Ishikawa (cell line): ENCODE results near the gene CYB5RL.

ENCODE experiments used
- CEBPB ChIP-seq: IDR thresholded peaks from 2 replicates; pipeline ENCODE4 v1.6.1; 2012
- EP300 ChIP-seq: IDR thresholded peaks from 2 replicates; pipeline ENCODE4 v1.6.1; 2012; ENCODE audit warnings: borderline replicate concordance
- FOXM1 ChIP-seq: IDR thresholded peaks from 2 replicates; pipeline ENCODE4 v1.6.1; 2012; ENCODE audit warnings: low read depth, borderline replicate concordance
- NFIC ChIP-seq: IDR thresholded peaks from 2 replicates; pipeline ENCODE4 v1.6.1; 2012
- RAD21 ChIP-seq: IDR thresholded peaks from 2 replicates; pipeline ENCODE4 v1.6.1; 2012; ENCODE audit warnings: low read depth
- TAF1 ChIP-seq: IDR thresholded peaks from 2 replicates; pipeline ENCODE4 v1.6.1; 2012; ENCODE audit warnings: low read depth, mild to moderate bottlenecking
- TCF12 ChIP-seq: IDR thresholded peaks from 2 replicates; pipeline ENCODE4 v1.6.1; 2012; ENCODE audit warnings: low read depth
- YY1 ChIP-seq: IDR thresholded peaks from 2 replicates; pipeline ENCODE4 v1.6.1; 2012; ENCODE audit warnings: low read depth
- ZBTB7A ChIP-seq: IDR thresholded peaks from 2 replicates; pipeline ENCODE4 v1.6.1; 2012; ENCODE audit warnings: low read depth
- TF ChIP-seq, protein P1 (sequence below): IDR thresholded peaks from 2 replicates; pipeline ENCODE4 v1.6.1; 2012; ENCODE audit warnings: low read depth, mild to moderate bottlenecking

GRCh38 chr1:54246116-54246721, 46.4 kb upstream of the CYB5RL start:
- TF ChIP-seq FOXM1 (no peak), RAD21 (no peak), EP300 (no peak), TAF1 (no peak), CEBPB (no peak), ZBTB7A (no peak), TCF12 (no peak), YY1 (no peak), NFIC (no peak)
- TF ChIP-seq, protein P1, sequence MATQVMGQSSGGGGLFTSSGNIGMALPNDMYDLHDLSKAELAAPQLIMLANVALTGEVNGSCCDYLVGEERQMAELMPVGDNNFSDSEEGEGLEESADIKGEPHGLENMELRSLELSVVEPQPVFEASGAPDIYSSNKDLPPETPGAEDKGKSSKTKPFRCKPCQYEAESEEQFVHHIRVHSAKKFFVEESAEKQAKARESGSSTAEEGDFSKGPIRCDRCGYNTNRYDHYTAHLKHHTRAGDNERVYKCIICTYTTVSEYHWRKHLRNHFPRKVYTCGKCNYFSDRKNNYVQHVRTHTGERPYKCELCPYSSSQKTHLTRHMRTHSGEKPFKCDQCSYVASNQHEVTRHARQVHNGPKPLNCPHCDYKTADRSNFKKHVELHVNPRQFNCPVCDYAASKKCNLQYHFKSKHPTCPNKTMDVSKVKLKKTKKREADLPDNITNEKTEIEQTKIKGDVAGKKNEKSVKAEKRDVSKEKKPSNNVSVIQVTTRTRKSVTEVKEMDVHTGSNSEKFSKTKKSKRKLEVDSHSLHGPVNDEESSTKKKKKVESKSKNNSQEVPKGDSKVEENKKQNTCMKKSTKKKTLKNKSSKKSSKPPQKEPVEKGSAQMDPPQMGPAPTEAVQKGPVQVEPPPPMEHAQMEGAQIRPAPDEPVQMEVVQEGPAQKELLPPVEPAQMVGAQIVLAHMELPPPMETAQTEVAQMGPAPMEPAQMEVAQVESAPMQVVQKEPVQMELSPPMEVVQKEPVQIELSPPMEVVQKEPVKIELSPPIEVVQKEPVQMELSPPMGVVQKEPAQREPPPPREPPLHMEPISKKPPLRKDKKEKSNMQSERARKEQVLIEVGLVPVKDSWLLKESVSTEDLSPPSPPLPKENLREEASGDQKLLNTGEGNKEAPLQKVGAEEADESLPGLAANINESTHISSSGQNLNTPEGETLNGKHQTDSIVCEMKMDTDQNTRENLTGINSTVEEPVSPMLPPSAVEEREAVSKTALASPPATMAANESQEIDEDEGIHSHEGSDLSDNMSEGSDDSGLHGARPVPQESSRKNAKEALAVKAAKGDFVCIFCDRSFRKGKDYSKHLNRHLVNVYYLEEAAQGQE = no peak
